GM12878 (cell line): ENCODE measurements around the gene TXLNA. TPM values are rescaled to one million over a fixed set of nuclear protein-coding genes. Genes with fewer than 3 reads are reported as not detected.
A peak's percentile ranks its signal among the peaks of the same experiment; 100 is the strongest.

Experiments used
- BCL11A ChIP-seq: IDR thresholded peaks from 2 replicates; pipeline ENCODE4 v1.6.1; 2011; ENCODE audit warnings: low read depth, low read length
- CHD4 ChIP-seq: fragments of 200-600 bp; sonication (generic); IDR thresholded peaks from 2 replicates; pipeline ENCODE4 v1.6.1; 2016; ENCODE audit warnings: mild to moderate bottlenecking
- EZH2 ChIP-seq: IDR thresholded peaks from 2 replicates; pipeline ENCODE4 v1.6.1; 2012; ENCODE audit warnings: low read depth, mild to moderate bottlenecking, control low read depth, inconsistent platforms, low read length, borderline replicate concordance; ENCODE audit not compliant: control insufficient read depth
- FOS ChIP-seq: IDR thresholded peaks from 3 replicates; pipeline ENCODE4 v1.6.1; 2011; ENCODE audit warnings: borderline replicate concordance; ENCODE audit not compliant: insufficient read length; ENCODE audit errors: extremely low read depth
- GABPA ChIP-seq: IDR thresholded peaks from 2 replicates; pipeline ENCODE4 v1.6.1; 2014; ENCODE audit warnings: antibody characterized with exemption, low read depth, mild to moderate bottlenecking, inconsistent platforms
- NR2F1 ChIP-seq: fragments of 450-650 bp; conservative IDR thresholded peaks from 2 replicates; pipeline ENCODE4 v1.6.1; 2017; ENCODE audit warnings: mild to moderate bottlenecking
- PML ChIP-seq: IDR thresholded peaks from 2 replicates; pipeline ENCODE4 v1.6.1; 2012; ENCODE audit warnings: low read length, inconsistent platforms
- POLR2A ChIP-seq: IDR thresholded peaks from 2 replicates; pipeline ENCODE4 v1.6.1; 2011; ENCODE audit warnings: low read depth, mild to moderate bottlenecking, low read length
- RCOR1 ChIP-seq: conservative IDR thresholded peaks from 2 replicates; pipeline ENCODE4 v1.6.1; 2012; ENCODE audit warnings: low read depth, low read length, improper control_type of control experiment
- SMARCA5 ChIP-seq: fragments of 450-650 bp; IDR thresholded peaks from 2 replicates; pipeline ENCODE4 v1.6.1; 2017; ENCODE audit warnings: mild to moderate bottlenecking
- SPI1 ChIP-seq: IDR thresholded peaks from 2 replicates; pipeline ENCODE4 v1.6.1; 2011; ENCODE audit warnings: low read depth, mild to moderate bottlenecking, low read length, moderate library complexity, borderline replicate concordance; ENCODE audit not compliant: insufficient read depth
- STAT1 ChIP-seq: fragments of 450-650 bp; conservative IDR thresholded peaks from 2 replicates; pipeline ENCODE4 v1.6.1; 2014; ENCODE audit warnings: antibody characterized with exemption, mild to moderate bottlenecking
- STAT3 ChIP-seq: IDR thresholded peaks from 2 replicates; pipeline ENCODE4 v1.6.1; 2011; ENCODE audit warnings: low read depth, low read length, improper control_type of control experiment
- TAF1 ChIP-seq: IDR thresholded peaks from 2 replicates; pipeline ENCODE4 v1.6.1; 2011; ENCODE audit warnings: mild to moderate bottlenecking, low read depth, low read length, borderline replicate concordance
- ZBED1 ChIP-seq: IDR thresholded peaks from 2 replicates; pipeline ENCODE4 v1.6.1; 2016; ENCODE audit warnings: borderline replicate concordance
- ZNF207 ChIP-seq: fragments of 450-650 bp; IDR thresholded peaks from 2 replicates; pipeline ENCODE4 v1.6.1; 2014; ENCODE audit warnings: antibody characterized with exemption, mild to moderate bottlenecking, borderline replicate concordance
- ZNF217 ChIP-seq: fragments of 450-650 bp; IDR thresholded peaks from 2 replicates; pipeline ENCODE4 v1.6.1; 2017; ENCODE audit warnings: antibody characterized with exemption, mild to moderate bottlenecking
- polyA plus RNA-seq, 11 experiments: library from polyadenylated mRNA; depleted of rRNA in 4 of 11; unstranded in 6 of 11; stranded (reverse) in 5 of 11; fragments of >200 nt; fragmentation: Nextera tagmentation in 4 of 11; fragmentation: Illumina TruSeq in 1 of 11; extraction: Ambion mirVana in 4 of 11; extraction: Trizol in 1 of 11; gene quantifications; 1 replicate in 1 of 11; 2 replicates in 10 of 11; pipeline versions ENCODE4 v1.2.1 to v1.2.3, GENCODE V29; 2011 to 2016; ENCODE audit warnings: inconsistent platforms in 2 of 11, missing spikeins in 2 of 11, low read depth in 1 of 11
- total RNA-seq, 4 experiments: library from RNA; depleted of rRNA in 3 of 4; stranded (reverse); fragments of >200 nt in 3 of 4; fragmentation: Illumina TruSeq in 1 of 4; extraction: Trizol in 1 of 4; gene quantifications; 2 replicates each; pipeline versions ENCODE4 v1.2.1 to v1.2.3, GENCODE V29; 2013 to 2021
- TF ChIP-seq, protein P1 (sequence below): fragments of 450-650 bp; IDR thresholded peaks from 2 replicates; pipeline ENCODE4 v1.6.1; 2017; ENCODE audit warnings: mild to moderate bottlenecking, low read depth, inconsistent platforms; ENCODE audit not compliant: poor library complexity, severe bottlenecking
- TF ChIP-seq, protein P2 (sequence below): fragments of 450-650 bp; IDR thresholded peaks from 2 replicates; pipeline ENCODE4 v1.6.1; 2016; ENCODE audit warnings: mild to moderate bottlenecking
- TF ChIP-seq, protein P3 (sequence below): fragments of 450-650 bp; IDR thresholded peaks from 2 replicates; pipeline ENCODE4 v1.6.1; 2017; ENCODE audit warnings: mild to moderate bottlenecking, moderate library complexity

TXLNA gene
- total and polyA plus RNA-seq, 10 of the 15 experiments (the other 5 are each of a cell fraction or from before 2014, with no cell fraction given): 7.2 to 93.7 (median 47.9) TPM

DNA sequence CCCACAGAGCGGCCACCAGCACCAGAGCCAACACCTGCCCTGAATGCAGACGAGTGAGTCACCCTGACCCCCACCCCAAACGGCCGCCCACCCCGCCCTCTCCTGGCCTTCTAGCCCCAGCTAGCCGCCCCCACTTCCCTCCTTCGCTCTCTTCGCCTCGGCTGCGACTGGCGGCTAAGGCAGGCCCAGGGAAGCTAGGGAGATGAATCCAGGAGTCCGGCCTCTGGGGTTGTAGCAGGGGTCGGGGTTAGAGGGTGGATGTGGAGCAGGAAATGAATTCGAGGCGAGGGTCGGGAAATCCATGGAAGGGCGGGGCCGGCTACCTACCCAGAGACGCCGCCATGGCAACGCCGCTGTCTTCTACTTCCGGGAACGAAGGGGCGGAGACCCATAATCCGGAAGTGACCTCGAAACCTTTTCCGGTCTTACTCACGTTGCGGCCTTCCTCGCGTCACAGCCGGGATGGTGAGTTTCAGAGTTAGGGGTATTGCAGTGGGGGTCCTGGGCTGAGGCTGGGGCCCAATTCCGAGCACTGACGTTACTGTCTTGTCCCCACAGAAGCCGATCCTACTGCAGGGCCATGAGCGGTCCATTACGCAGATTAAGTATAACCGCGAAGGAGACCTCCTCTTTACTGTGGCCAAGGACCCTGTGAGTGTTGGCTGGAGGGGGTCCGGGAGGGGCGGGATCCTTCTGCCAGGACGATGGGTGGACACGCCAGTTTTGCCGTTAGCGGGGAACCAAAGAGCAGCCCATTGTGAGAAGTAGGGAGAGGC lies 42.7 kb downstream of the TXLNA start, which contains the start of the genes EIF3I and TMEM234 (continued):
- TF ChIP-seq, protein P1, sequence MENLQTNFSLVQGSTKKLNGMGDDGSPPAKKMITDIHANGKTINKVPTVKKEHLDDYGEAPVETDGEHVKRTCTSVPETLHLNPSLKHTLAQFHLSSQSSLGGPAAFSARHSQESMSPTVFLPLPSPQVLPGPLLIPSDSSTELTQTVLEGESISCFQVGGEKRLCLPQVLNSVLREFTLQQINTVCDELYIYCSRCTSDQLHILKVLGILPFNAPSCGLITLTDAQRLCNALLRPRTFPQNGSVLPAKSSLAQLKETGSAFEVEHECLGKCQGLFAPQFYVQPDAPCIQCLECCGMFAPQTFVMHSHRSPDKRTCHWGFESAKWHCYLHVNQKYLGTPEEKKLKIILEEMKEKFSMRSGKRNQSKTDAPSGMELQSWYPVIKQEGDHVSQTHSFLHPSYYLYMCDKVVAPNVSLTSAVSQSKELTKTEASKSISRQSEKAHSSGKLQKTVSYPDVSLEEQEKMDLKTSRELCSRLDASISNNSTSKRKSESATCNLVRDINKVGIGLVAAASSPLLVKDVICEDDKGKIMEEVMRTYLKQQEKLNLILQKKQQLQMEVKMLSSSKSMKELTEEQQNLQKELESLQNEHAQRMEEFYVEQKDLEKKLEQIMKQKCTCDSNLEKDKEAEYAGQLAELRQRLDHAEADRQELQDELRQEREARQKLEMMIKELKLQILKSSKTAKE: no peak
- TF ChIP-seq FOS (no peak), BCL11A (no peak), ZNF207 (0 out of 2 replicates have a peak, but pooled peaks have one; percentile 35), RCOR1 (no peak), PML (no peak; the same call in 1 of the 2 replicates), TAF1 (peak; percentile 59; the same call in 1 of the 2 replicates), ZBED1 (no peak), POLR2A (peak; percentile 90), STAT1 (0 out of 2 replicates have a peak, but pooled peaks have one; percentile 66), NR2F1 (peak; percentile 53; the same call in 1 of the 2 replicates), GABPA (peak; percentile 94), EZH2 (no peak), SMARCA5 (no peak), STAT3 (no peak), ZNF217 (no peak), SPI1 (0 out of 2 replicates have a peak, but pooled peaks have one; percentile 25), CHD4 (no peak)
- TF ChIP-seq, protein P2, sequence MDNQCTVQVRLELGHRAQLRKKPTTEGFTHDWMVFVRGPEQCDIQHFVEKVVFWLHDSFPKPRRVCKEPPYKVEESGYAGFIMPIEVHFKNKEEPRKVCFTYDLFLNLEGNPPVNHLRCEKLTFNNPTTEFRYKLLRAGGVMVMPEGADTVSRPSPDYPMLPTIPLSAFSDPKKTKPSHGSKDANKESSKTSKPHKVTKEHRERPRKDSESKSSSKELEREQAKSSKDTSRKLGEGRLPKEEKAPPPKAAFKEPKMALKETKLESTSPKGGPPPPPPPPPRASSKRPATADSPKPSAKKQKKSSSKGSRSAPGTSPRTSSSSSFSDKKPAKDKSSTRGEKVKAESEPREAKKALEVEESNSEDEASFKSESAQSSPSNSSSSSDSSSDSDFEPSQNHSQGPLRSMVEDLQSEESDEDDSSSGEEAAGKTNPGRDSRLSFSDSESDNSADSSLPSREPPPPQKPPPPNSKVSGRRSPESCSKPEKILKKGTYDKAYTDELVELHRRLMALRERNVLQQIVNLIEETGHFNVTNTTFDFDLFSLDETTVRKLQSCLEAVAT: no peak
- TF ChIP-seq, protein P3, sequence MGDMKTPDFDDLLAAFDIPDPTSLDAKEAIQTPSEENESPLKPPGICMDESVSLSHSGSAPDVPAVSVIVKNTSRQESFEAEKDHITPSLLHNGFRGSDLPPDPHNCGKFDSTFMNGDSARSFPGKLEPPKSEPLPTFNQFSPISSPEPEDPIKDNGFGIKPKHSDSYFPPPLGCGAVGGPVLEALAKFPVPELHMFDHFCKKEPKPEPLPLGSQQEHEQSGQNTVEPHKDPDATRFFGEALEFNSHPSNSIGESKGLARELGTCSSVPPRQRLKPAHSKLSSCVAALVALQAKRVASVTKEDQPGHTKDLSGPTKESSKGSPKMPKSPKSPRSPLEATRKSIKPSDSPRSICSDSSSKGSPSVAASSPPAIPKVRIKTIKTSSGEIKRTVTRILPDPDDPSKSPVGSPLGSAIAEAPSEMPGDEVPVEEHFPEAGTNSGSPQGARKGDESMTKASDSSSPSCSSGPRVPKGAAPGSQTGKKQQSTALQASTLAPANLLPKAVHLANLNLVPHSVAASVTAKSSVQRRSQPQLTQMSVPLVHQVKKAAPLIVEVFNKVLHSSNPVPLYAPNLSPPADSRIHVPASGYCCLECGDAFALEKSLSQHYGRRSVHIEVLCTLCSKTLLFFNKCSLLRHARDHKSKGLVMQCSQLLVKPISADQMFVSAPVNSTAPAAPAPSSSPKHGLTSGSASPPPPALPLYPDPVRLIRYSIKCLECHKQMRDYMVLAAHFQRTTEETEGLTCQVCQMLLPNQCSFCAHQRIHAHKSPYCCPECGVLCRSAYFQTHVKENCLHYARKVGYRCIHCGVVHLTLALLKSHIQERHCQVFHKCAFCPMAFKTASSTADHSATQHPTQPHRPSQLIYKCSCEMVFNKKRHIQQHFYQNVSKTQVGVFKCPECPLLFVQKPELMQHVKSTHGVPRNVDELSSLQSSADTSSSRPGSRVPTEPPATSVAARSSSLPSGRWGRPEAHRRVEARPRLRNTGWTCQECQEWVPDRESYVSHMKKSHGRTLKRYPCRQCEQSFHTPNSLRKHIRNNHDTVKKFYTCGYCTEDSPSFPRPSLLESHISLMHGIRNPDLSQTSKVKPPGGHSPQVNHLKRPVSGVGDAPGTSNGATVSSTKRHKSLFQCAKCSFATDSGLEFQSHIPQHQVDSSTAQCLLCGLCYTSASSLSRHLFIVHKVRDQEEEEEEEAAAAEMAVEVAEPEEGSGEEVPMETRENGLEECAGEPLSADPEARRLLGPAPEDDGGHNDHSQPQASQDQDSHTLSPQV: no peak
